ENCODE measurements around the gene UBE2U.

Gene UBE2U

GRCh38 chr1:64203420-64203819, at the start of gene UBE2U:
UBE2U (plus strand) TSS chr1:64203623; CDS start chr1:64204051, 428 bp downstream.
- DNase-seq (ENCODE audit: low read depth in 1 of 2, low spot score in 1 of 2), result no peak

- no peak for DNase-seq (ENCODE audit: low read depth in 1 of 2, low spot score in 1 of 2)
These were observed 48.1 kb upstream of the UBE2U start for GRCh38 chr1:64155278-64155677.

- DNase-seq (ENCODE audit: low read depth in 1 of 2, low spot score in 1 of 2), result no peak
These were observed 42.0 kb upstream of the UBE2U start for GRCh38 chr1:64161357-64161941.

GRCh38 chr1:64162151-64162550, 41.3 kb upstream of the UBE2U start:
- no peak for DNase-seq (ENCODE audit: low read depth in 1 of 2, low spot score in 1 of 2)

- no peak for DNase-seq (ENCODE audit: low read depth in 1 of 2, low spot score in 1 of 2)
These were observed 40.6 kb upstream of the UBE2U start for GRCh38 chr1:64162804-64163203.

GRCh38 chr1:64163431-64163830, 40.0 kb upstream of the UBE2U start:
- DNase-seq (ENCODE audit: low read depth in 1 of 2, low spot score in 1 of 2), result no peak

- no peak for DNase-seq (ENCODE audit: low read depth in 1 of 2, low spot score in 1 of 2)
These were observed 39.5 kb upstream of the UBE2U start for GRCh38 chr1:64163970-64164369.

GRCh38 chr1:64166629-64167028, 36.8 kb upstream of the UBE2U start:
- no peak for DNase-seq (ENCODE audit: low read depth in 1 of 2, low spot score in 1 of 2)

- DNase-seq (ENCODE audit: low read depth in 1 of 2, low spot score in 1 of 2), result no peak
These were observed 36.2 kb upstream of the UBE2U start for GRCh38 chr1:64167176-64167575.

- no peak for DNase-seq (ENCODE audit: low read depth in 1 of 2, low spot score in 1 of 2)
These were observed 32.2 kb upstream of the UBE2U start for GRCh38 chr1:64171246-64171645.

- no peak for DNase-seq (ENCODE audit: low read depth in 1 of 2, low spot score in 1 of 2)
These were observed 31.6 kb upstream of the UBE2U start for GRCh38 chr1:64171797-64172281.

GRCh38 chr1:64172458-64172983, 30.9 kb upstream of the UBE2U start:
- DNase-seq (ENCODE audit: low read depth in 1 of 2, low spot score in 1 of 2), result no peak

- DNase-seq (ENCODE audit: low read depth in 1 of 2, low spot score in 1 of 2), result no peak
These were observed 30.0 kb upstream of the UBE2U start for GRCh38 chr1:64173336-64173940.

- DNase-seq (ENCODE audit: low read depth in 1 of 2, low spot score in 1 of 2), result no peak
These were observed 27.8 kb upstream of the UBE2U start for GRCh38 chr1:64175639-64176038.

- no peak for DNase-seq (ENCODE audit: low read depth in 1 of 2, low spot score in 1 of 2)
These were observed 26.8 kb upstream of the UBE2U start for GRCh38 chr1:64176659-64177058.

GRCh38 chr1:64179588-64179987, 23.8 kb upstream of the UBE2U start:
- DNase-seq (ENCODE audit: low read depth in 1 of 2, low spot score in 1 of 2), result no peak

- DNase-seq (ENCODE audit: low read depth in 1 of 2, low spot score in 1 of 2), result no peak
These were observed 21.2 kb upstream of the UBE2U start for GRCh38 chr1:64182207-64182606.

GRCh38 chr1:64183395-64184002, 19.9 kb upstream of the UBE2U start:
- DNase-seq (ENCODE audit: low read depth in 1 of 2, low spot score in 1 of 2), result no peak

- DNase-seq (ENCODE audit: low read depth in 1 of 2, low spot score in 1 of 2), result no peak
These were observed 19.4 kb upstream of the UBE2U start for GRCh38 chr1:64184003-64184440.

GRCh38 chr1:64186138-64186897, 17.1 kb upstream of the UBE2U start:
- DNase-seq (ENCODE audit: low read depth in 1 of 2, low spot score in 1 of 2), result no peak

- DNase-seq (ENCODE audit: low read depth in 1 of 2, low spot score in 1 of 2), result no peak
These were observed 16.5 kb upstream of the UBE2U start for GRCh38 chr1:64186898-64187280.

GRCh38 chr1:64187646-64188045, 15.8 kb upstream of the UBE2U start:
- no peak for DNase-seq (ENCODE audit: low read depth in 1 of 2, low spot score in 1 of 2)
